DMS114 treated with DMSO at 0.1 percent for 48 hours (cell line): Measurements from ENCODE around the gene PPBP.
"Not testable (repeated sequence)": the region's sequence is repeated elsewhere in the genome, so short reads cannot be mapped to it uniquely, and the experiment has no call there.

ENCODE experiments used
- DNase-seq: peaks from one replicate; lab custom pipeline; 2025; ENCODE audit not compliant: unreplicated experiment; lab: John Stamatoyannopoulos, UW

PPBP gene

GRCh38 chr4:73998040-73999011 lies 10.3 kb upstream of the PPBP start, which contains the start of gene CXCL5:
Gene CXCL5, minus strand, starts transcription at chr4:73998677. Its CDS starts 96 bp downstream, at chr4:73998581.
- DNase-seq, result no peak

GRCh38 chr4:73992050-73992449 lies 4.1 kb upstream of the PPBP start:
- DNase-seq, result no peak

GRCh38 chr4:73991742-73992000 lies 3.7 kb upstream of the PPBP start:
- DNase-seq, result no peak

- no peak for DNase-seq
Observed at GRCh38 chr4:73990988-73991741, 3.2 kb upstream of the PPBP start.

GRCh38 chr4:73989928-73990327 lies 1.9 kb upstream of the PPBP start:
- no peak for DNase-seq

- no peak for DNase-seq
Observed at GRCh38 chr4:73989031-73989430, 1.0 kb upstream of the PPBP start.

GRCh38 chr4:73985528-73985852 lies 2.5 kb downstream of the PPBP start:
- DNase-seq, result no peak

- DNase-seq, result no peak
Observed at GRCh38 chr4:73984736-73985527, 3.1 kb downstream of the PPBP start.

- DNase-seq, result not testable (repeated sequence)
Observed at GRCh38 chr4:73981175-73981574, 6.8 kb downstream of the PPBP start.

- no peak for DNase-seq
Observed at GRCh38 chr4:73979407-73979957, 8.5 kb downstream of the PPBP start.

- DNase-seq, result no peak
Observed at GRCh38 chr4:73978886-73979285, 9.1 kb downstream of the PPBP start.

- no peak for DNase-seq
Observed at GRCh38 chr4:73976716-73977115, 11.3 kb downstream of the PPBP start.

GRCh38 chr4:73976217-73976616 lies 11.8 kb downstream of the PPBP start:
- DNase-seq, result no peak

GRCh38 chr4:73974352-73974751 lies 13.6 kb downstream of the PPBP start:
- no peak for DNase-seq

GRCh38 chr4:73970945-73971344 lies 17.0 kb downstream of the PPBP start:
- DNase-seq, result no peak

- no peak for DNase-seq
Observed at GRCh38 chr4:73970011-73970410, 18.0 kb downstream of the PPBP start.

- no peak for DNase-seq
Observed at GRCh38 chr4:73967866-73968265, 20.1 kb downstream of the PPBP start.

- DNase-seq, result no peak
Observed at GRCh38 chr4:73964862-73965611, 23.0 kb downstream of the PPBP start.

- DNase-seq, result no peak
Observed at GRCh38 chr4:73962724-73963123, 25.3 kb downstream of the PPBP start.

GRCh38 chr4:73959041-73959440 lies 28.9 kb downstream of the PPBP start:
- DNase-seq, result not testable (repeated sequence)

GRCh38 chr4:73952352-73952751 lies 35.6 kb downstream of the PPBP start:
- no peak for DNase-seq
